GM06990 (cell line): Measurements from ENCODE around the gene RPS6KB2.

ENCODE experiments used
- DNase-seq: peaks from one replicate; pipeline ENCODE4 v3.0.0-alpha.2; 2011; ENCODE audit not compliant: insufficient read length; ENCODE audit errors: extremely low read depth
- H3K27me3 ChIP-seq: replicated peaks from 2 replicates; pipeline ENCODE4 v1.6.0; 2011; ENCODE audit warnings: low read length; ENCODE audit not compliant: control insufficient read depth, insufficient read depth
- H3K36me3 ChIP-seq: 2 replicates; pipeline ENCODE4 v1.5.1; 2011; ENCODE audit warnings: low read length; ENCODE audit not compliant: control insufficient read depth, insufficient read depth
- H3K4me3 ChIP-seq: replicated peaks from 2 replicates; pipeline ENCODE4 v1.5.1; 2011; ENCODE audit warnings: low read depth, mild to moderate bottlenecking, control low read depth, low read length
- CTCF ChIP-seq: IDR thresholded peaks from 2 replicates; pipeline ENCODE4 v1.5.1; 2011; ENCODE audit warnings: low read length, control low read depth, mild to moderate bottlenecking, inconsistent platforms; ENCODE audit not compliant: insufficient read depth, poor library complexity, severe bottlenecking

The RPS6KB2 gene

GRCh38 chr11:67408437-67409200 lies 19.7 kb upstream of the RPS6KB2 start:
- H3K4me3 ChIP-seq, result no peak overlapping the region; the same call in 1 of the 2 replicates
- peaks cover 21% of the 10 kb centered on the region for H3K36me3 ChIP-seq
- no peak for DNase-seq
- no peak for TF ChIP-seq CTCF
- H3K27me3 ChIP-seq, result no peaks in the 10 kb centered on the region

DNA sequence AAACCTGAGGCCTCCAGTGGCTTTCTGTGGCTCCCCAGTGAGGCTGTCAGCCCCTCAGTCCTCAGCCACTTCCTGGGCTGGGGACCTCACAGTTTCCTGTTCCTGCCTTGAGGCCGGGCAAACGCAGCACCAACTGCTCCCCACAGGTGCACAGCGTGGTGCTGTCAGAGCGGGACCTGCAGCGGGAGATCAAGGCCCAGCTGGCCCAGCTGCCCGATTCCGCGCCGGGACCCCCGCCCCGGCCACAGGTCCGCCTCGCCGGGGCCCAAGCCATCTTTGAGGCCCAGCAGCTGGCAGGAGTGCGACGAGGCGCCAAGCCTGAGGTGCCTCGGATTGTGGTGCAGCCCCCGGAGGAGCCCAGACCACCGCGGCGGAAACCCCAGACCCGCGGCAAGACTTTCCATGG lies 19.0 kb upstream of the RPS6KB2 start:
- peaks cover 21% of the 10 kb centered on the region for H3K36me3 ChIP-seq
- peak overlapping the region; percentile 52 for H3K4me3 ChIP-seq
- no peaks in the 10 kb centered on the region for H3K27me3 ChIP-seq
- peak; percentile 79 for DNase-seq
- TF ChIP-seq CTCF, result no peak

DNA sequence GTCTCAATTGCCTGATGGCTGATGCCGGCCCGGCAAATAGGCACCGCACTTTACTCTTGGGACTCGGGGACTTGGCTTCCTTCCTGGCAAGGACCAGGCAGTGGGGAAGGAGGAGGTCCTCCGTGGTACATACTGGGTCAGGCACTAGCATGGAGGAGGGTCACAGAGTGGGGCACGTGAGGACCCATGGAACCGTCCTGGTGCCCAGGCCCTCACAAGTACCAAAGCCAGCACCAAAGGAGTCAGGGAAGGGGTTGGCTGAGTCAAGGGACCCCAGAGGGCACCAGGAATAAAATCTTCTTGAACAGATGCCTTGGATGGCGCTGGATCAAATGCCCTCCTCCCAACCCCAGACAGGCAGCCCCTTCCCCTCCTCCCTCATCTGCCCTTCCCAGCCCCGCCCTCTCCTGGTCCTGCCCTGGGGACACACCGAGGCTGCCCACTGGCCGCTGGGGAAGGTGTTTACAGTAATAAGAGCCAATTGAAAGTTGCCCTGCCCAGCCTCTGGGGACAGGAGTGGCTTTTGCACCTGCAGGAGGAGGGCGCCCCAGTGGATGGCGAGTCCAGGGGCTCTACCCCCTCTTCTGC lies 18.4 kb upstream of the RPS6KB2 start:
- no peaks in the 10 kb centered on the region for H3K27me3 ChIP-seq
- no peak for TF ChIP-seq CTCF
- peaks cover 21% of the 10 kb centered on the region for H3K36me3 ChIP-seq
- peak overlapping the region; percentile 52 for H3K4me3 ChIP-seq
- DNase-seq, result peak; percentile 51

GRCh38 chr11:67410369-67410831 lies 17.9 kb upstream of the RPS6KB2 start:
- TF ChIP-seq CTCF, result no peak
- Histone ChIP-seq H3K27me3 (no peaks in the 10 kb centered on the region; the same call in 1 of the 2 replicates), H3K4me3 (no peak overlapping the region), H3K36me3 (peaks cover 17% of the 10 kb centered on the region)
- DNase-seq, result no peak

GRCh38 chr11:67410984-67411784 lies 17.1 kb upstream of the RPS6KB2 start:
- Histone ChIP-seq H3K36me3 (peaks cover 12% of the 10 kb centered on the region), H3K4me3 (no peak overlapping the region), H3K27me3 (no peaks in the 10 kb centered on the region; the same call in 1 of the 2 replicates)
- DNase-seq, result no peak
- TF ChIP-seq CTCF, result no peak
